ENCODE measurements around the gene GPD2.
"Not testable (repeated sequence)": the region's sequence is repeated elsewhere in the genome, so short reads cannot be mapped to it uniquely, and the experiment has no call there.

GPD2 gene

GRCh38 chr2:156592809-156593593 lies 156.8 kb downstream of the GPD2 start:
- no peak for DNase-seq

DNA sequence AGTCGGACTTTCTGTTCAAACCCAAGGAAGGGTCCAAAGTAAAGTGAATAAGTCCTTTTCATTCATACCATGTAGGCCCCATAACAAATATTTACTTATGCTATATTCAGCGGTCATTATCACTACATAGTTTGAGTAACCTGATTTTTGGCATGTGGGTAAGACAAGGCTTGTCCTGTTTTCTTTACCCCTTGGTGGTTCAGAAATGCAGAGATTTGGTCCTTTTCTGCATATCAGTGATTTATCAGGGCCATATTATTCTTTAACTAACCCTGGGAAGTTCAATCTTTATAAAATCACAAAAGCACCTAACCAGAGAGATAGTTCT lies 157.4 kb downstream of the GPD2 start:
- no peak for DNase-seq

DNA sequence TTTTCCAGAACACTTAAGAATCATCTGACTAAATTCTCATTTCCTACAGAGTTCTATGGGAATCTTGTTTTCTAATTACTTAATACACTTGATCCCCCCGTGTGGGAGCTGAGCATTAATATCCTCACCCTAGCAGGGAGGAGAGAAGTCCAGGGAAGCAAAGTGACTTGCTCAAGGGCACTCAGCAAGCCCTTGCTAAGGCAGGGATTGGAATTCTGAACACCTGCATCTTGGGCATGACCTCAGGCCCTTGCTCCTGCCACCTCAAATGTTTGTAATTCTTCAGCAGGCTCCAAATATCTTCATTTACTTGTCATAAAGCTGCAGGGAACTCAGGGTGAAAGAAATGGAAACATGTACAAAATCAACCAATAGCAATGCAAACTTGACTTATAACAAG lies 162.4 kb downstream of the GPD2 start:
- DNase-seq: no peak

DNA sequence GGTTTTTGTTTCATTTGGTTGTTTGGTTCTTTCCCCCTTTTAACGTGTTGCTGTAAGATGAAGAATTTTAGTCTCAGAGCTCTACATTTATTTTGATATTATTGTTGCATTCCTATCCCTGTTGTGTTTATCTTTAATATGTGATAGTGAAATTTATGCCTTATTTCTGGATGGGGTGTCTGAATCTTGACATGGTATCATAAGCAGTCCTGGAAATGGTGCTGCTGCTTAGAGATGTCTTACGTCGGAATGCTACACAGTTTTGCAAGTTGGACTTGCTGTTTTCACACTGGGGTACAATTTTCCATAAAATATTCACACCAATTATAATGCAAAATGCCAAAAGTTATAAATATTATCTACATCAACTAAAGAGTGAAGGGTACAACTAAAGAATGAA lies 164.0 kb downstream of the GPD2 start:
- no peak for DNase-seq

DNA sequence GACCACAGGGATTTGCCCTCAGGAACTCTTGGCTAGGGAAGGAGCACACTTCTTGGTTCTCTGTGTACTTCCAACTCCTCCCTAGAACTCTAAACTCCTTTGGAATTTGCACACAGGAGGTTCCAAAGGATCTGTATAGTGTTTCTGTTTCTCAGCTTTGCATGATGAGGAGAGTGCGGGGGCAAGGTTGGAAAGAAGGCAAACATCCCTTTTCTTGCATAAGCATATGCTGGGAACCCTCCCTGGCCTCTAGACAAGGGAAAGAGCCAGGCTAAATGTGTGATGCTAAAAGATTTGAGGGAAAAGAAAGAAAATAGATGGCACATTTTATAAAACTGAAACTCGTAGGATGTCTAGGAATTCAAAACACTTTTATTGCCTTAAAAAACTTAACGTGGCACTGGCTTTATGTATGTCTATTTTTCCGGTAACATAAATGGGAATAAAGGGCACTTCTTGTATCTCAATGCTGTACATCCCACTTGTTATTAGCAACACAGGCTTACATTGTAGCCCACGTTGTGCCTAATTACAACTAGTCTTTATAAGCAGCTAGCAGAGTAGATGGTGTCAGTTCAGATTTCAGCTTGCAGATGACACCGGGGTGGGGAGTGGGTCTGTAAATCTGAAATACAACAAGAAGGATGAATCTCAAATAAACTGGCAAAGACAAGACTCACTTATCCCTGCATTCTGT lies 165.8 kb downstream of the GPD2 start:
- DNase-seq: no peak

- no peak for DNase-seq
These were observed 166.4 kb downstream of the GPD2 start for GRCh38 chr2:156602552-156602933.

DNA sequence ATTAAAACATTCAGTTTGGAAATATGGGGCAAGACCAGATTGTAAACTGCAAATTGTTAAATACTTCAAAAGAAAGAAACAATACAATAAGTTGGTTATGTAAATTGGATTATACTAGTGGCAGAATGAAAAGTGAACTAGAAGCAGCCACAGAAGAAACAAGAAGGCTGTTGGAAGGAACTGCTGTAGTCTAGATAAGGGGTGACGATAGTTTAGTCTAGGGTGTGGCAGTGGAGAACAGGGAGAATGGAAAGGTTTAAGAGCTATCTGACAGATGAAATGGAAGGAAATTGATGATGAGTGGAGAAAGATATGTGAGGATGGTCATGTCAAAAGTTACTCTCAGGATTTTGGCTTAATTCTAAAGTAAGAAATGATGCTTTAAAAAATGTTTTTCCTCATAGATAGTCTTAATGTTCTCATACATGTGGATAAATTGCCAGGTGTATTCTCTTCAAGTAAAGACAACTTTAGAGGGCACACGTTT lies 179.7 kb downstream of the GPD2 start:
- no peak for DNase-seq

GRCh38 chr2:156618071-156618470 lies 181.9 kb downstream of the GPD2 start:
- not testable (repeated sequence) for DNase-seq

GRCh38 chr2:156619021-156619539 lies 182.9 kb downstream of the GPD2 start:
- DNase-seq: no peak

- no peak for DNase-seq
These were observed 186.3 kb downstream of the GPD2 start for GRCh38 chr2:156622491-156622890.

GRCh38 chr2:156625360-156626170 lies 189.4 kb downstream of the GPD2 start:
- no peak for DNase-seq

DNA sequence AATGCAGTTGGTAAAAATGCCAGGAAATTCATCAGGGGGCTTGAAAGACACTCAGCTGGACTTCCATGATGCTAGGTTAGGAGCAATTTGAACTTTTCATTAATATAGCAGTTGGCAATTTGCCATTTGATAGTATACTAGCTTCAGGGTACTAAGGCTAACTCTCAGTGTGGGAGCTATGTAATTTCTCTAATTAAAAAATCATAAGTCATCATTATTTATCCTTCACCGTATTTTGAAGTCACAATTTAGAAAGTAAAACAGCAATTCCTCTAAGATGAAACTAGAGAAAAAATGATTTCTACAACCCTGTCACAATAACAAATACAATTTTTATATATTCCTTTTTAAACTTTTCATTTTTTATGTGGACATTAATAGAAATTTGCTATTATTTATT lies 190.8 kb downstream of the GPD2 start:
- DNase-seq: no peak

DNA sequence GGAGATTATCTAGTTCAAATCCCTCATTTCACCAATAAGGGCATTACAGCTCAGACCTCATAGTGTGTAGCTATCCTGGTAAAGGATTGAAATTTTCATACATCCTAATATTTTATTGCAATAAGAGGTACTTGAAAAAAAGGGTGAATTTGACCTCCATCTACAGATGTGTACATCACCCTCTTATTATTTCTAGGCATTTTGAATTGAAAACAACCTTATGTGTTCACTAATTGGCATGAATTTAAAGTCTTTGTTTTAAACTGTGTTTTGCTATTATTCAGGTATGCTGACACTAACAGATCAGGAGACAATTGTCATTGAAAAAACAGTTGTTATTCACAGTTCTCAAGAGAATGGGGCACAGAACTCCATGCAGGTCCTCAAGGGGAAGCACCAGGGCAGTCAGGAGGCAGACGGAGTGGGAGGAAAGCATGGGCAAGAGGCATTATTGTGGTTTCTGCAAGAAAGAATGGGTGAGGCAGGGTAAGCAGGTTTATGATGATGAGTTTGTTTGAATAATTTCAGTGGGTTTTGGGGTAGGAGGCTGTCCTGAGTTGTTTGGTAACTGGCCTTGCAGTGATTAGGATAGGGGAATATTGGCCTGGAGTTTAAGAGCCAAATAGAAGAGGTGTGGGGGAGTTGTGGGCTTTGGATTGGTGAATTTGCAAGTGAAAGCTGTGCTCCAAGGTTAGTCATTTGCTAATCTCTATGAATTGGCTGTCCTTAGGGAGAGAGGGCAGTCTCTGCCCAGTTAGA lies 194.6 kb downstream of the GPD2 start:
- DNase-seq: no peak

- no peak for DNase-seq
These were observed 199.5 kb downstream of the GPD2 start for GRCh38 chr2:156635646-156636045.
